ENCODE results near the gene SLCO1A2.

DNA sequence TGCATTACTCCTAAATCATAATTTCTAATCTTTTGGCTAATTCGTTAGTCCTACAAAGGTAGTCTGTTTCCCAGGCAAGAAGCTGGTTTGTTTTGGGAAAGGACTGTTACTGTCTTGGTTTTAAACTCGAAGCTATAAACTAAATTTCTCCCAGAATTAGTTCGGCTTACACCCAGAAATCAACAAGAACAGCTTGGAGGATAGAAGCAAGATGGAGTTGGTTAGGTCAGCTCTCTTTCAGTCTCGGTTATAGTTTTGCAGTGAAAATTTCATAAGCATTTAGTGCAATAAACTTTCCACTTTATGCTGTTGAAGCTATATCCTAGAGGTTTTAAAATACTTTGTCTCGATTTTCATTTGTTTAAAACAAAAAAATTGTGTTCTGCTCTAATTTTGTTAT, 100.3 kb downstream of the SLCO1A2 start:
- TF ChIP-seq CTCF (IDR thresholded peaks at IDR 0.05; ENCODE audit: low read depth, low read length) (no peak), EZH2phosphoT487 (IDR thresholded peaks at IDR 0.05; ENCODE audit: low read depth) (no peak)
